HEK293 (cell line): Measurements from ENCODE around the gene ARIH2.

ENCODE experiments used
- KLF8 ChIP-seq: fragments of 450-650 bp; formaldehyde crosslinking; IDR thresholded peaks from 2 replicates; pipeline ENCODE4 v1.5.1; 2016; ENCODE audit warnings: missing biosample characterization, missing genetic modification characterization
- TCF7L2 ChIP-seq: IDR thresholded peaks from 2 replicates; pipeline ENCODE4 v1.6.1; 2011; ENCODE audit warnings: low read depth, mild to moderate bottlenecking, inconsistent platforms, low read length, moderate library complexity, borderline replicate concordance
- YY2 ChIP-seq: fragments of 450-650 bp; formaldehyde crosslinking; IDR thresholded peaks from 2 replicates; pipeline ENCODE4 v1.5.1; 2016; ENCODE audit warnings: missing biosample characterization, missing genetic modification characterization
- ZBTB20 ChIP-seq: fragments of 450-650 bp; formaldehyde crosslinking; IDR thresholded peaks from 2 replicates; pipeline ENCODE4 v1.5.1; 2016; ENCODE audit warnings: missing biosample characterization, missing genetic modification characterization
- ZNF157 ChIP-seq: fragments of 450-650 bp; formaldehyde crosslinking; IDR thresholded peaks from 2 replicates; pipeline ENCODE4 v1.5.1; 2016; ENCODE audit warnings: missing biosample characterization, missing genetic modification characterization
- ZNF221 ChIP-seq: fragments of 450-650 bp; formaldehyde crosslinking; IDR thresholded peaks from 2 replicates; pipeline ENCODE4 v1.5.1; 2017; ENCODE audit warnings: missing biosample characterization, missing genetic modification characterization, borderline replicate concordance
- ZNF24 ChIP-seq: fragments of 450-650 bp; formaldehyde crosslinking; IDR thresholded peaks from 2 replicates; pipeline ENCODE4 v1.5.1; 2016; ENCODE audit warnings: missing biosample characterization, missing genetic modification characterization
- TF ChIP-seq, protein P1 (sequence below): fragments of 450-650 bp; formaldehyde crosslinking; IDR thresholded peaks from 2 replicates; pipeline ENCODE4 v1.5.1; 2016; ENCODE audit warnings: missing biosample characterization, missing genetic modification characterization, borderline replicate concordance
- TF ChIP-seq, protein P2 (sequence below): fragments of 450-650 bp; formaldehyde crosslinking; IDR thresholded peaks from 2 replicates; pipeline ENCODE4 v1.5.1; 2016; ENCODE audit warnings: missing biosample characterization, missing genetic modification characterization, low read depth
- TF ChIP-seq, protein P3 (sequence below): fragments of 450-650 bp; formaldehyde crosslinking; IDR thresholded peaks from 2 replicates; pipeline ENCODE4 v1.5.1; 2016; ENCODE audit warnings: missing biosample characterization, missing genetic modification characterization
- TF ChIP-seq, protein P4 (sequence below): fragments of 450-650 bp; formaldehyde crosslinking; IDR thresholded peaks from 2 replicates; pipeline ENCODE4 v1.5.1; 2016; ENCODE audit warnings: missing biosample characterization, missing genetic modification characterization

DNA sequence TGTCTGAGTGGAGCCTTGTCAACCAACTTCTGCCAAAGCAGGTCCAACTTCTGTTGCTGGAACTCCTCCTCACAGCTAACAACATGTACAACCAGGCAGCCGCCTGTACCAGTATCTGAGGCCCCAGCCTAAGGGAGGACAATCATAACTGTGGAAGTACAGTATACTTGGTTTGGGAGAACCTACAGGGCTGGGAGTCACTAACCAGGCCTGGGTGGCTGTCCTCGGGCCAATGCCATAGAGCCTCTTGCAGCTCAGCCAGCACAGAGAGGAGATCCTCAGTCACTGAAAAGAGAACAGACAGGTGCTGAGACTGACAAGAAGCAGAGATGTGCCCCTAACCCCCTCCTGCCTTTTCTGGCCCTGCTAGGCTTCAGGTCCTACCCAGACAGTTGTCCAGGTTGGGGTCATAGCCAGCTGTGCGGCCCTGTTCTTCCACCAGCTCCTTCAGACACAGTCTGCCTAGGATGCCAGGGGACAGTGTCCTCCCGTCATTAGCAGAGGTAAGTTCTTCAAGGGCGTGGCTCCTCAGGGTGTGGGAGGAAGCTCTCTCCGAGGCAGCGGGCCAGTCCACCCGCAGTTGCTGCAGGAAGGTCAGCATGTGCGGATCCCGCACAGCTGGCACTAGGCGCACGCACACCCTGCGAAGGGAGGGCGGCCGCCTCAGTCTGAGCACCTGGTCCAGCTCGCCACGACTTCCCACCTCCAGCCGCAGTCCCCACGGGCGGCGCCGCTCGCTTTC, 98.8 kb downstream of the ARIH2 start:
- TF ChIP-seq YY2 (tag by site-specific recombination) (no peak), ZNF24 (tag by site-specific recombination) (no peak), ZBTB20 (no peak), TCF7L2 (no peak), ZNF221 (no peak), ZNF157 (tag by site-specific recombination) (no peak), KLF8 (tag by site-specific recombination) (no peak; the same call in 1 of the 2 replicates)
- TF ChIP-seq, protein P1, sequence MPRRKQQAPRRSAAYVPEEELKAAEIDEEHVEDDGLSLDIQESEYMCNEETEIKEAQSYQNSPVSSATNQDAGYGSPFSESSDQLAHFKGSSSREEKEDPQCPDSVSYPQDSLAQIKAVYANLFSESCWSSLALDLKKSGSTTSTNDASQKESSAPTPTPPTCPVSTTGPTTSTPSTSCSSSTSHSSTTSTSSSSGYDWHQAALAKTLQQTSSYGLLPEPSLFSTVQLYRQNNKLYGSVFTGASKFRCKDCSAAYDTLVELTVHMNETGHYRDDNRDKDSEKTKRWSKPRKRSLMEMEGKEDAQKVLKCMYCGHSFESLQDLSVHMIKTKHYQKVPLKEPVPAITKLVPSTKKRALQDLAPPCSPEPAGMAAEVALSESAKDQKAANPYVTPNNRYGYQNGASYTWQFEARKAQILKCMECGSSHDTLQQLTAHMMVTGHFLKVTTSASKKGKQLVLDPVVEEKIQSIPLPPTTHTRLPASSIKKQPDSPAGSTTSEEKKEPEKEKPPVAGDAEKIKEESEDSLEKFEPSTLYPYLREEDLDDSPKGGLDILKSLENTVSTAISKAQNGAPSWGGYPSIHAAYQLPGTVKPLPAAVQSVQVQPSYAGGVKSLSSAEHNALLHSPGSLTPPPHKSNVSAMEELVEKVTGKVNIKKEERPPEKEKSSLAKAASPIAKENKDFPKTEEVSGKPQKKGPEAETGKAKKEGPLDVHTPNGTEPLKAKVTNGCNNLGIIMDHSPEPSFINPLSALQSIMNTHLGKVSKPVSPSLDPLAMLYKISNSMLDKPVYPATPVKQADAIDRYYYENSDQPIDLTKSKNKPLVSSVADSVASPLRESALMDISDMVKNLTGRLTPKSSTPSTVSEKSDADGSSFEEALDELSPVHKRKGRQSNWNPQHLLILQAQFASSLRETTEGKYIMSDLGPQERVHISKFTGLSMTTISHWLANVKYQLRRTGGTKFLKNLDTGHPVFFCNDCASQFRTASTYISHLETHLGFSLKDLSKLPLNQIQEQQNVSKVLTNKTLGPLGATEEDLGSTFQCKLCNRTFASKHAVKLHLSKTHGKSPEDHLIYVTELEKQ = no peak
- TF ChIP-seq, protein P2, sequence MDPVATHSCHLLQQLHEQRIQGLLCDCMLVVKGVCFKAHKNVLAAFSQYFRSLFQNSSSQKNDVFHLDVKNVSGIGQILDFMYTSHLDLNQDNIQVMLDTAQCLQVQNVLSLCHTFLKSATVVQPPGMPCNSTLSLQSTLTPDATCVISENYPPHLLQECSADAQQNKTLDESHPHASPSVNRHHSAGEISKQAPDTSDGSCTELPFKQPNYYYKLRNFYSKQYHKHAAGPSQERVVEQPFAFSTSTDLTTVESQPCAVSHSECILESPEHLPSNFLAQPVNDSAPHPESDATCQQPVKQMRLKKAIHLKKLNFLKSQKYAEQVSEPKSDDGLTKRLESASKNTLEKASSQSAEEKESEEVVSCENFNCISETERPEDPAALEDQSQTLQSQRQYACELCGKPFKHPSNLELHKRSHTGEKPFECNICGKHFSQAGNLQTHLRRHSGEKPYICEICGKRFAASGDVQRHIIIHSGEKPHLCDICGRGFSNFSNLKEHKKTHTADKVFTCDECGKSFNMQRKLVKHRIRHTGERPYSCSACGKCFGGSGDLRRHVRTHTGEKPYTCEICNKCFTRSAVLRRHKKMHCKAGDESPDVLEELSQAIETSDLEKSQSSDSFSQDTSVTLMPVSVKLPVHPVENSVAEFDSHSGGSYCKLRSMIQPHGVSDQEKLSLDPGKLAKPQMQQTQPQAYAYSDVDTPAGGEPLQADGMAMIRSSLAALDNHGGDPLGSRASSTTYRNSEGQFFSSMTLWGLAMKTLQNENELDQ (tag by site-specific recombination) = no peak
- TF ChIP-seq, protein P3, sequence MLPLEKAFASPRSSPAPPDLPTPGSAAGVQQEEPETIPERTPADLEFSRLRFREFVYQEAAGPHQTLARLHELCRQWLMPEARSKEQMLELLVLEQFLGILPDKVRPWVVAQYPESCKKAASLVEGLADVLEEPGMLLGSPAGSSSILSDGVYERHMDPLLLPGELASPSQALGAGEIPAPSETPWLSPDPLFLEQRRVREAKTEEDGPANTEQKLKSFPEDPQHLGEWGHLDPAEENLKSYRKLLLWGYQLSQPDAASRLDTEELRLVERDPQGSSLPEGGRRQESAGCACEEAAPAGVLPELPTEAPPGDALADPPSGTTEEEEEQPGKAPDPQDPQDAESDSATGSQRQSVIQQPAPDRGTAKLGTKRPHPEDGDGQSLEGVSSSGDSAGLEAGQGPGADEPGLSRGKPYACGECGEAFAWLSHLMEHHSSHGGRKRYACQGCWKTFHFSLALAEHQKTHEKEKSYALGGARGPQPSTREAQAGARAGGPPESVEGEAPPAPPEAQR = no peak
- TF ChIP-seq, protein P4, sequence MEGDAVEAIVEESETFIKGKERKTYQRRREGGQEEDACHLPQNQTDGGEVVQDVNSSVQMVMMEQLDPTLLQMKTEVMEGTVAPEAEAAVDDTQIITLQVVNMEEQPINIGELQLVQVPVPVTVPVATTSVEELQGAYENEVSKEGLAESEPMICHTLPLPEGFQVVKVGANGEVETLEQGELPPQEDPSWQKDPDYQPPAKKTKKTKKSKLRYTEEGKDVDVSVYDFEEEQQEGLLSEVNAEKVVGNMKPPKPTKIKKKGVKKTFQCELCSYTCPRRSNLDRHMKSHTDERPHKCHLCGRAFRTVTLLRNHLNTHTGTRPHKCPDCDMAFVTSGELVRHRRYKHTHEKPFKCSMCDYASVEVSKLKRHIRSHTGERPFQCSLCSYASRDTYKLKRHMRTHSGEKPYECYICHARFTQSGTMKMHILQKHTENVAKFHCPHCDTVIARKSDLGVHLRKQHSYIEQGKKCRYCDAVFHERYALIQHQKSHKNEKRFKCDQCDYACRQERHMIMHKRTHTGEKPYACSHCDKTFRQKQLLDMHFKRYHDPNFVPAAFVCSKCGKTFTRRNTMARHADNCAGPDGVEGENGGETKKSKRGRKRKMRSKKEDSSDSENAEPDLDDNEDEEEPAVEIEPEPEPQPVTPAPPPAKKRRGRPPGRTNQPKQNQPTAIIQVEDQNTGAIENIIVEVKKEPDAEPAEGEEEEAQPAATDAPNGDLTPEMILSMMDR (tag by site-specific recombination) = no peak
